ENCODE data around the gene RC3H2. TPM values are rescaled to one million over a fixed set of nuclear protein-coding genes. Genes with fewer than 3 reads are reported as not detected.
A peak's percentile ranks its signal among the peaks of the same experiment; 100 is the strongest.

RC3H2 gene
- total RNA-seq, 1 donor from 2014 or later, result 56.7 TPM

GRCh38 chr9:122936464-122936863 lies 31.3 kb upstream of the RC3H2 start:
- H3F3A ChIP-seq (ENCODE audit: low read depth), result peaks cover 24% of the 10 kb centered on the region
- peaks cover 9% of the 10 kb centered on the region for H4K20me1 ChIP-seq (ENCODE audit: low read depth)
- H3K27me3 ChIP-seq, result no peaks in the 10 kb centered on the region
- H3K27ac ChIP-seq, result no peak overlapping the region
- Mint-ChIP-seq H3K27ac (no peak overlapping the region), H3K4me3 (no peak overlapping the region), H3K4me1 (peaks cover 15% of the 10 kb centered on the region), H3K9me3 (no peaks in the 10 kb centered on the region), H3K36me3 (peaks cover 3% of the 10 kb centered on the region), H3K27me3 (ENCODE audit: insufficient read depth, low read depth) (peaks cover 2% of the 10 kb centered on the region)
- H3K36me3 ChIP-seq, result no peaks in the 10 kb centered on the region
- peaks cover 10% of the 10 kb centered on the region for H3K4me1 ChIP-seq
- no peak for DNase-seq (ENCODE audit: low spot score)
- peaks cover 59% of the 10 kb centered on the region for H3K79me2 ChIP-seq (ENCODE audit: low read depth)
- no peaks in the 10 kb centered on the region for H3K9me3 ChIP-seq (ENCODE audit: low read depth)
- TF ChIP-seq EZH2 (IDR thresholded peaks at IDR 0.05), result no peak
- TF ChIP-seq CTCF (IDR thresholded peaks at IDR 0.05), result no peak
- no peak for TF ChIP-seq EZH2phosphoT487 (IDR thresholded peaks at IDR 0.05)
- no peak overlapping the region for H3K9ac ChIP-seq
- H2AFZ ChIP-seq (replicated peaks), result no peak overlapping the region
- no peak overlapping the region for H3K4me3 ChIP-seq
- H3K4me2 ChIP-seq, result no peak overlapping the region

- Histone ChIP-seq H3K79me2 (ENCODE audit: low read depth) (peaks cover 95% of the 10 kb centered on the region), H3K27me3 (no peaks in the 10 kb centered on the region), H3K4me1 (peaks cover 15% of the 10 kb centered on the region), H3K9ac (peak within 1 kb of the TSS; percentile 81), H3K36me3 (no peaks in the 10 kb centered on the region), H3K9me3 (ENCODE audit: low read depth) (no peaks in the 10 kb centered on the region), H3K27ac (peak within 1 kb of the TSS; percentile 72), H4K20me1 (ENCODE audit: low read depth) (peaks cover 32% of the 10 kb centered on the region), H2AFZ (replicated peaks) (peak within 1 kb of the TSS; percentile 89), H3K4me2 (peak within 1 kb of the TSS; percentile 89), H3F3A (ENCODE audit: low read depth) (peaks cover 7% of the 10 kb centered on the region), H3K4me3 (peak within 1 kb of the TSS; percentile 91)
- TF ChIP-seq EZH2 (IDR thresholded peaks at IDR 0.05), result no peak
- no peak for TF ChIP-seq EZH2phosphoT487 (IDR thresholded peaks at IDR 0.05)
- no peak for TF ChIP-seq CTCF (IDR thresholded peaks at IDR 0.05)
- Mint-ChIP-seq H3K4me1 (peaks cover 11% of the 10 kb centered on the region), H3K9me3 (no peaks in the 10 kb centered on the region), H3K36me3 (no peaks in the 10 kb centered on the region), H3K27ac (peak within 1 kb of the TSS; percentile 97), H3K4me3 (no peak within 1 kb of the TSS), H3K27me3 (ENCODE audit: insufficient read depth, low read depth) (no peaks in the 10 kb centered on the region)
- DNase-seq (ENCODE audit: low spot score), result peak; percentile 97
Measured at GRCh38 chr9:122931226-122932121, 26.3 kb upstream of the RC3H2 start, which contains the start of gene ZBTB26. TSS of gene ZBTB26 (minus strand) at chr9:122931512. CDS start at chr9:122919934, 11,578 bp downstream.

GRCh38 chr9:122930541-122931225 lies 25.5 kb upstream of the RC3H2 start:
- no peak for TF ChIP-seq EZH2 (IDR thresholded peaks at IDR 0.05)
- TF ChIP-seq CTCF (IDR thresholded peaks at IDR 0.05), result peak; percentile 33
- Mint-ChIP-seq H3K27ac (no peak overlapping the region), H3K4me3 (no peak overlapping the region), H3K9me3 (no peaks in the 10 kb centered on the region), H3K4me1 (peaks cover 11% of the 10 kb centered on the region), H3K36me3 (no peaks in the 10 kb centered on the region), H3K27me3 (ENCODE audit: insufficient read depth, low read depth) (no peaks in the 10 kb centered on the region)
- Histone ChIP-seq H3K4me2 (peak overlapping the region; percentile 89), H3K4me3 (peak overlapping the region; percentile 91), H3K27ac (no peak overlapping the region), H3K4me1 (peaks cover 15% of the 10 kb centered on the region), H2AFZ (replicated peaks) (peak overlapping the region; percentile 89), H3K9me3 (ENCODE audit: low read depth) (no peaks in the 10 kb centered on the region), H3K79me2 (ENCODE audit: low read depth) (peaks cover 99% of the 10 kb centered on the region), H3F3A (ENCODE audit: low read depth) (peaks cover 7% of the 10 kb centered on the region), H3K9ac (peak overlapping the region; percentile 81), H3K36me3 (no peaks in the 10 kb centered on the region), H3K27me3 (no peaks in the 10 kb centered on the region), H4K20me1 (ENCODE audit: low read depth) (peaks cover 32% of the 10 kb centered on the region)
- DNase-seq (ENCODE audit: low spot score), result no peak
